PC-3 (cell line): ENCODE results near the gene SCAPER.

Experiments
- CTCF ChIP-seq: fragments of 300-600 bp; sonication (generic); conservative IDR thresholded peaks from 2 replicates; pipeline ENCODE4 v1.5.1; 2017; ENCODE audit warnings: antibody characterized with exemption, low read depth, mild to moderate bottlenecking, low read length
- EZH2 ChIP-seq: fragments of 300-600 bp; sonication (generic); IDR thresholded peaks from one replicate; pipeline ENCODE4 v1.6.1; 2017; ENCODE audit warnings: antibody characterized with exemption, mild to moderate bottlenecking, low read length; ENCODE audit not compliant: unreplicated experiment
- EZH2phosphoT487 ChIP-seq: fragments of 300-600 bp; sonication (generic); IDR thresholded peaks from 2 replicates; pipeline ENCODE4 v1.6.1; 2018; ENCODE audit warnings: mild to moderate bottlenecking, antibody characterized with exemption, low read length, borderline replicate concordance

GRCh38 chr15:76711351-76711827 is 193.8 kb downstream of the SCAPER start:
- TF ChIP-seq CTCF (no peak), EZH2phosphoT487 (no peak), EZH2 (no peak)
